ENCODE measurements around the gene CTTN. TPM values are rescaled to one million over a fixed set of nuclear protein-coding genes. Genes with fewer than 3 reads are reported as not detected.
"Not testable (repeated sequence)": the region's sequence is repeated elsewhere in the genome, so short reads cannot be mapped to it uniquely, and the experiment has no call there.

CTTN gene
- total and polyA plus RNA-seq, 3 experiments from 2014 or later: 17.0 to 19.3 TPM; not detected in 1

- ChIA-PET CTCF (no interaction called here), POLR2A (no interaction called here)
- H3K36me3 Mint-ChIP-seq: no peaks in the 10 kb centered on the region
- H3K27ac Mint-ChIP-seq: no peak overlapping the region
- DNase-seq: no peak
- Histone ChIP-seq H3K27me3 (ENCODE audit: insufficient read depth, low read length, poor library complexity, severe bottlenecking) (no peaks in the 10 kb centered on the region), H3K27ac (ENCODE audit: low read depth, low read length) (no peak overlapping the region), H3K4me1 (ENCODE audit: insufficient read depth, low read length) (no peaks in the 10 kb centered on the region), H3K4me3 (ENCODE audit: low read length) (no peak overlapping the region), H3K9me3 (ENCODE audit: low read length) (no peaks in the 10 kb centered on the region), H3K36me3 (ENCODE audit: insufficient read depth, low read length) (no peaks in the 10 kb centered on the region)
- no peak overlapping the region for H3K4me3 Mint-ChIP-seq
- no peaks in the 10 kb centered on the region for H3K9me3 Mint-ChIP-seq
- no peaks in the 10 kb centered on the region for H3K4me1 Mint-ChIP-seq
- H3K27me3 Mint-ChIP-seq: peaks cover 5 to 28% of the 10 kb centered on the region in 2 donors
These were observed 9.5 kb downstream of the CTTN start for GRCh38 chr11:70407814-70408213.

- H3K27ac Mint-ChIP-seq; H3K27ac ChIP-seq (ENCODE audit: low read depth, low read length); H3K36me3 Mint-ChIP-seq; DNase-seq; H3K4me3 Mint-ChIP-seq; H3K4me3 ChIP-seq (ENCODE audit: low read length); H3K36me3 ChIP-seq (ENCODE audit: insufficient read depth, low read length); POLR2A ChIA-PET; H3K9me3 ChIP-seq (ENCODE audit: low read length); CTCF ChIA-PET; H3K4me1 Mint-ChIP-seq; H3K4me1 ChIP-seq (ENCODE audit: insufficient read depth, low read length); H3K27me3 ChIP-seq (ENCODE audit: insufficient read depth, low read length, poor library complexity, severe bottlenecking); H3K9me3 Mint-ChIP-seq: not testable (repeated sequence)
- peaks cover 8 to 29% of the 10 kb centered on the region in 2 donors for H3K27me3 Mint-ChIP-seq
These were observed 10.0 kb downstream of the CTTN start for GRCh38 chr11:70408326-70408725.

GRCh38 chr11:70409437-70409836 lies 11.1 kb downstream of the CTTN start:
- ChIA-PET CTCF (no interaction called here), POLR2A (no interaction called here)
- no peaks in the 10 kb centered on the region for H3K36me3 Mint-ChIP-seq
- no peak overlapping the region for H3K4me3 Mint-ChIP-seq
- peaks cover 8 to 29% of the 10 kb centered on the region in 2 donors for H3K27me3 Mint-ChIP-seq
- no peak for DNase-seq
- H3K27ac Mint-ChIP-seq: no peak overlapping the region
- Histone ChIP-seq H3K4me3 (ENCODE audit: low read length) (no peak overlapping the region), H3K27ac (ENCODE audit: low read depth, low read length) (no peak overlapping the region), H3K36me3 (ENCODE audit: insufficient read depth, low read length) (no peaks in the 10 kb centered on the region), H3K27me3 (ENCODE audit: insufficient read depth, low read length, poor library complexity, severe bottlenecking) (no peaks in the 10 kb centered on the region), H3K9me3 (ENCODE audit: low read length) (no peaks in the 10 kb centered on the region), H3K4me1 (ENCODE audit: insufficient read depth, low read length) (no peaks in the 10 kb centered on the region)
- no peaks in the 10 kb centered on the region for H3K4me1 Mint-ChIP-seq
- H3K9me3 Mint-ChIP-seq: no peaks in the 10 kb centered on the region

- no peak overlapping the region for H3K27ac ChIP-seq (ENCODE audit: low read depth, low read length)
- H3K36me3 ChIP-seq (ENCODE audit: insufficient read depth, low read length): no peaks in the 10 kb centered on the region
- Mint-ChIP-seq H3K36me3 (no peaks in the 10 kb centered on the region), H3K9me3 (no peaks in the 10 kb centered on the region), H3K4me1 (no peaks in the 10 kb centered on the region), H3K4me3 (no peak overlapping the region), H3K27me3 (peaks cover 10 to 29% of the 10 kb centered on the region in 2 donors), H3K27ac (peak overlapping the region in 1 of 8 donors; percentile 40)
- H3K4me1 ChIP-seq (ENCODE audit: insufficient read depth, low read length): no peaks in the 10 kb centered on the region
- no peak overlapping the region for H3K4me3 ChIP-seq (ENCODE audit: low read length)
- no peaks in the 10 kb centered on the region for H3K9me3 ChIP-seq (ENCODE audit: low read length)
- DNase-seq: no peak
- ChIA-PET POLR2A (no interaction called here), CTCF (no interaction called here)
- H3K27me3 ChIP-seq (ENCODE audit: insufficient read depth, low read length, poor library complexity, severe bottlenecking): no peaks in the 10 kb centered on the region
These were observed 11.5 kb downstream of the CTTN start for GRCh38 chr11:70409871-70410270.

- ChIA-PET POLR2A (no interaction called here), CTCF (no interaction called here)
- H3K36me3 Mint-ChIP-seq: no peaks in the 10 kb centered on the region
- H3K4me3 Mint-ChIP-seq: no peak overlapping the region
- H3K27me3 Mint-ChIP-seq: peaks cover 14 to 29% of the 10 kb centered on the region in 2 donors
- H3K9me3 Mint-ChIP-seq: no peaks in the 10 kb centered on the region
- no peaks in the 10 kb centered on the region for H3K9me3 ChIP-seq (ENCODE audit: low read length)
- H3K4me3 ChIP-seq (ENCODE audit: low read length): no peak overlapping the region
- no peaks in the 10 kb centered on the region for H3K4me1 Mint-ChIP-seq
- no peaks in the 10 kb centered on the region for H3K36me3 ChIP-seq (ENCODE audit: insufficient read depth, low read length)
- H3K27ac Mint-ChIP-seq: peak overlapping the region in 1 of 8 donors; percentile 40
- no peak overlapping the region for H3K27ac ChIP-seq (ENCODE audit: low read depth, low read length)
- no peak for DNase-seq
- no peaks in the 10 kb centered on the region for H3K27me3 ChIP-seq (ENCODE audit: insufficient read depth, low read length, poor library complexity, severe bottlenecking)
- no peaks in the 10 kb centered on the region for H3K4me1 ChIP-seq (ENCODE audit: insufficient read depth, low read length)
These were observed 12.2 kb downstream of the CTTN start for GRCh38 chr11:70410276-70411205.

- Histone ChIP-seq H3K4me3 (ENCODE audit: low read length) (no peak overlapping the region), H3K27ac (ENCODE audit: low read depth, low read length) (no peak overlapping the region), H3K36me3 (ENCODE audit: insufficient read depth, low read length) (no peaks in the 10 kb centered on the region), H3K4me1 (ENCODE audit: insufficient read depth, low read length) (no peaks in the 10 kb centered on the region), H3K9me3 (ENCODE audit: low read length) (no peaks in the 10 kb centered on the region), H3K27me3 (ENCODE audit: insufficient read depth, low read length, poor library complexity, severe bottlenecking) (no peaks in the 10 kb centered on the region)
- H3K4me3 Mint-ChIP-seq: no peak overlapping the region
- no peaks in the 10 kb centered on the region for H3K4me1 Mint-ChIP-seq
- peaks cover 16 to 29% of the 10 kb centered on the region in 2 donors for H3K27me3 Mint-ChIP-seq
- ChIA-PET CTCF (no interaction called here), POLR2A (no interaction called here)
- peak overlapping the region in 1 of 8 donors; percentile 58 for H3K27ac Mint-ChIP-seq
- no peaks in the 10 kb centered on the region for H3K9me3 Mint-ChIP-seq
- no peaks in the 10 kb centered on the region for H3K36me3 Mint-ChIP-seq
- no peak for DNase-seq
These were observed 13.6 kb downstream of the CTTN start for GRCh38 chr11:70411713-70412452.

GRCh38 chr11:70413151-70413550 lies 14.8 kb downstream of the CTTN start:
- Mint-ChIP-seq H3K4me1 (no peaks in the 10 kb centered on the region), H3K27me3 (peaks cover 17 to 26% of the 10 kb centered on the region in 2 donors), H3K9me3 (no peaks in the 10 kb centered on the region), H3K4me3 (no peak overlapping the region), H3K27ac (no peak overlapping the region), H3K36me3 (no peaks in the 10 kb centered on the region)
- CTCF ChIA-PET: no interaction called here
- H3K27ac ChIP-seq (ENCODE audit: low read depth, low read length): no peak overlapping the region
- no peaks in the 10 kb centered on the region for H3K27me3 ChIP-seq (ENCODE audit: insufficient read depth, low read length, poor library complexity, severe bottlenecking)
- no peak overlapping the region for H3K4me3 ChIP-seq (ENCODE audit: low read length)
- DNase-seq: no peak
- H3K9me3 ChIP-seq (ENCODE audit: low read length): no peaks in the 10 kb centered on the region
- no peaks in the 10 kb centered on the region for H3K4me1 ChIP-seq (ENCODE audit: insufficient read depth, low read length)
- POLR2A ChIA-PET: no interaction called here
- H3K36me3 ChIP-seq (ENCODE audit: insufficient read depth, low read length): no peaks in the 10 kb centered on the region

- Histone ChIP-seq H3K27ac (ENCODE audit: low read depth, low read length) (no peak overlapping the region), H3K36me3 (ENCODE audit: insufficient read depth, low read length) (no peaks in the 10 kb centered on the region), H3K9me3 (ENCODE audit: low read length) (no peaks in the 10 kb centered on the region), H3K4me3 (ENCODE audit: low read length) (no peak overlapping the region), H3K4me1 (ENCODE audit: insufficient read depth, low read length) (no peaks in the 10 kb centered on the region), H3K27me3 (ENCODE audit: insufficient read depth, low read length, poor library complexity, severe bottlenecking) (no peaks in the 10 kb centered on the region)
- DNase-seq: no peak
- CTCF ChIA-PET: no interaction called here
- Mint-ChIP-seq H3K4me3 (no peak overlapping the region), H3K27ac (no peak overlapping the region), H3K9me3 (no peaks in the 10 kb centered on the region), H3K4me1 (no peaks in the 10 kb centered on the region), H3K36me3 (no peaks in the 10 kb centered on the region), H3K27me3 (peaks cover 15 to 19% of the 10 kb centered on the region in 2 donors)
- POLR2A ChIA-PET: no interaction called here
These were observed 16.2 kb downstream of the CTTN start for GRCh38 chr11:70414341-70415100.
